SIG-M5 treated with dmso at 0.1 percent for 504 hours (cell line): ENCODE data around the gene PUS3.
A peak's percentile ranks its signal among the peaks of the same experiment; 100 is the strongest.

Experiments used
- DNase-seq: peaks from one replicate; lab custom pipeline; 2025; ENCODE audit not compliant: unreplicated experiment; lab: John Stamatoyannopoulos, UW

The PUS3 gene

GRCh38 chr11:125941619-125942611 is 38.9 kb upstream of the PUS3 start:
- no peak for DNase-seq

GRCh38 chr11:125941267-125941618 is 38.2 kb upstream of the PUS3 start:
- DNase-seq, result no peak

GRCh38 chr11:125940145-125940544 is 37.1 kb upstream of the PUS3 start:
- no peak for DNase-seq

DNA sequence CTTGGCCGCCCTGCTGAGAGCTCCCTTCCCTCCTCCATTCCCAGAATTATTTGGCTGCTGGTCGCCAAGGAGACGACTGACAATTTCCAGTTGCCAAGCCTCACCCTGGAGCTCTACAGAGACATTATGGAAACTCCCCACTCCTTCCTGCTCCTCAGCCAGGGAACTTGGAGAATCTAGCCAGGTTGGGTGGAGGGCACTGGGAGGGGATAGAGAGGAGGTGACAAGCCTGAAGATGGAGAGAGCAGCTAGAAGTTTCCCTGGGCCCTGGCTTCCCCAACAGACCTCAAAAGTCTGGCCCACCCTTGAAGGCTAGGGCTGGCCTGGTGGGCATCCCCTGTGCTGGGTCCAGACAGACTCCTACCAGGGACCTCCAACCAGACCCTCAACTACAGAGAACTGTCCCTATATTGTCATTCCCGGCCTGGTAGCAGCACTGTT is 36.1 kb upstream of the PUS3 start:
- no peak for DNase-seq

- DNase-seq, result no peak
Measured at GRCh38 chr11:125938418-125938817, 35.4 kb upstream of the PUS3 start.

GRCh38 chr11:125935618-125936199 is 32.7 kb upstream of the PUS3 start:
- no peak for DNase-seq

DNA sequence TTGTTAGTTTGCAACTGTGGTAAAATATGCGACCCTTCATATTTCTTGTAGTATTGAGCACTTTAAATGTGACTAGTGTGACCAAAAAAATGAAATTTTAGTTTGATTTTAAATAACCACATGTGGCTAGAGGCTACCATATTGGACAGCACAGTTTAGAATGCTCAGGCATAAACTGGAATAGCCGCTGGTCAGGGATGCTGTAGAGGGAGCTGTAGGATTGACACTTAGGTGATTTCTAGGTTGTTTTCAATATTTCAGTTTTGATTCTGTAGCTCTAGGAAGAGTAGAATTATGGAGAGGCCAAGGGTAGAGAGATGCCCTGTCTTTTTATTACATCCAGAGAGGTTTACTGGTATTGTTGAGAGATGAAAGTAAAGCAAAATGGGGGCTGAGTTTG is 32.0 kb upstream of the PUS3 start:
- no peak for DNase-seq

DNA sequence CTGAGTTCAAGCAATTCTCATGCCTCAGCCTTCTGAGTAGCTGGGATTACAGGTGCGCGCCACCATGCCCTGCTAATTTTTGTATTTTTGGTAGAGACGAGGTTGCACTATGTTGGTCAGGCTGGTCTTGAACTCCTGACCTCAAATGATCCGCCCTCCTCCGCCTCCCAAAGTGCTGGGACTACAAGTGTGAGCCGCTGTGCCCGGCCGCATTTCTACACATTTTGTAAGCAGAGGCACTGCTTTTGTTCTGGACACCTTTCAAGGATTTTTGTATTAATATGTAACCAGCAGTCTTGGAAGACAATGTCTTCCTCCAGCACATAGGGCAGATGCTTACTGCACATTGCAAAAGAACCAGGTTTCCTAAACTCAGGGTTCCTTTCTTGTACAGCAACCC is 31.5 kb upstream of the PUS3 start:
- DNase-seq, result no peak

- no peak for DNase-seq
Measured at GRCh38 chr11:125933030-125933813, 30.2 kb upstream of the PUS3 start.

DNA sequence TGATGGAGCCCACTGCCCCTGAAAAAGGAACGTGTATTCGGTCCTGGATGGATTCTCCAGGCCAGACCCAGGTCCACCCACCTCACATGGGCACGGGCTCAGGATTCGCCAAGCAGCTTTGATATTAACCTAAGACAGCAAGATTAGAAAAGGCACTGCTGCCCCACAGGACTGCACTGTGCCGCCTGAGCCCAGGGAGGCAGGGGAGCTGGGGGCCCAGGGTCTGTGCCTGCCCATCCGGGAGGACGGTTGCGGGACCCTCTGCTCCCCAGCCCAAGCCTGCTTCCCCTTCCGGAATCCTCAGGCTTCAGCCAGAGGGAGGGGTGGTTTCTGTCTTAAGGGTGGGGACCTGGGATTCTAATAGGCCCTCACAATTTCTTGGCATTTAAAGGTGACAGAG is 29.3 kb upstream of the PUS3 start:
- no peak for DNase-seq

DNA sequence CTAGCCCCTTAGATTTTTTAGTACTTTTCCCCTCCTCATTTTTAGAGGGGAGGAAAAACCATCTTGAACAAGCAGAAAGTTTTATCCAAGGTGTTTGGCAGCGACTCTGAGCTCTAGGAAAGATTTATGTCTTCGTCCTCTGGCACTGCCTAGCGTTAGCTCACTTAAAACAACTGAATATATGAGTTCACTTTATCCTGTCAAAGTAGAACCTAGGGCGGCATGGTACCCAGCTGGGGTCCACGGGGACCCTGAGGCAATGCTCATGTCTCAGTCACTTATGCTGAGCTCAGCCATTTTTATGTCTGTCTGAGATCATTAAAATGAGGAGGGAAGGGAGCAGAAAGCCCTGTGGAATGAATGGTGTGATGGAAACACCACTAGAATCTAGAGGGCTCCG is 28.7 kb upstream of the PUS3 start:
- DNase-seq, result no peak

DNA sequence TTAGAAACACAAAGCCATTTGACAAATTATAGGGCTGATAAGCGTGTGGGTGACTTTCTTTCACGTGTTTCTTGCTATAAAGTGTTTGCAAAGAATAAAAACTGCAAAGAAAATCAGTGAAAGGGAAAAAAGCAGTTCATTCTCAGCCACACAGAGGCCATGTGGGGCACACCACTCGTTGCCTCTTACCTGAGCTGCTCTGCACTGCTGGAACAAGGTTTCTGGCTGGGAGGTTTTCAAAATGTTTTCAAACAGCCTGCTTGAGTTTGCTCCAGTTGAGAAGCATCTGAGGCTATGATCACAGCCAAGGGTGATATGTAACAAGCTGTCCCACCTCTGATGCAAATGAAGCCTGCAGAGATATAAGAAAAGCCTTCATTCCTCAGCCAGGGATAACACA is 28.1 kb upstream of the PUS3 start:
- no peak for DNase-seq

- DNase-seq, result no peak
Measured at GRCh38 chr11:125930076-125930450, 27.1 kb upstream of the PUS3 start.

GRCh38 chr11:125929445-125930075 is 26.6 kb upstream of the PUS3 start:
- DNase-seq, result peak; percentile 20

DNA sequence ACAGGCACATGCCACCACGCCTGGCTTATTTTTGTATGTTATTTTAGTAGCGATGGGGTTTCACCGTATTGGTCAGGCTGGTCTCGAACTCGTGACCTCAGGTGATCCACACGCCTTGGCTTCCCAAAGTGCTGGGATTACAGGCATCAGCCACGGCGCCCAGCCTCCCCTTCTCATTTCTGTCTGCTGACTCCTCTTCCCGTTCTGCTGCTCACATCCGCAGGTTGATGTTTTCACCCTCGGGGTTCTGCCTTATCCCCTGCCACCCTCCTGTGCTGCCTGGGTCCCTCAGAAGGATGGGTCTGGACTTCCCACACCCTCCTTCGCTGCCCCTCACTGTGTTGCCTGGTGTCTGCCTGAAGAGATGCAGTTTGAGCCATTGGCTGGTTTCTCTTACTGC is 23.7 kb upstream of the PUS3 start:
- no peak for DNase-seq

GRCh38 chr11:125925804-125926203 is 22.8 kb upstream of the PUS3 start:
- DNase-seq, result no peak

GRCh38 chr11:125925247-125925740 is 22.3 kb upstream of the PUS3 start:
- DNase-seq, result no peak

DNA sequence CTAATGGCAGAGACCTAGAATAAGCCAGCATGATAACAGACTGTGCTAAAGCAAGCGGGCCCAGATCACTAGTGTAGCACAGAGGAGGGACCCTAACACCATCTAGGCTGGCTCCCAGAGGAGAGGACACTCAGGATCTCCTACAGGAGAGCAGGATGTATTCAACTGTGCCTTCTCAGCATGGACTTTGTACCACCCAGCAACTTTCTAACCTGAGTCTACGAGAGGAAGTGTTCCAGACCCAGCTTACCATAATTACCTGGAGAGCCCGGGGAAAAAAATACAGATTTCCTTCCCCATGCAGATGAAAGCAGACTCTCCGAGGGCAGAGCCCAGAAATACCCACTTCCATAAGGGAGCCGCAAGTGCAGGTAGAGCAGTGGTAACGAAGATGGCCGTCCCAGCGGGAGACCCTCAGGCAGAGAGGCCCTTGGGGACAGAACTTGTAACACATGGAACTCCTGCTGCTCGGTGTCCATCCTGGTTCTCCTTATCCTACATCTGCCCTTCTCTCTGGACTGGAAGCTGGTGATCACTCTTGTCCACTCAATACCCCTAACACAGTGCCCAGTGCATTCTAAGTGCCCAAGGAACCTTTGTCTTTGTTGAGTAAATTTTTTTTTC is 21.5 kb upstream of the PUS3 start:
- no peak for DNase-seq

DNA sequence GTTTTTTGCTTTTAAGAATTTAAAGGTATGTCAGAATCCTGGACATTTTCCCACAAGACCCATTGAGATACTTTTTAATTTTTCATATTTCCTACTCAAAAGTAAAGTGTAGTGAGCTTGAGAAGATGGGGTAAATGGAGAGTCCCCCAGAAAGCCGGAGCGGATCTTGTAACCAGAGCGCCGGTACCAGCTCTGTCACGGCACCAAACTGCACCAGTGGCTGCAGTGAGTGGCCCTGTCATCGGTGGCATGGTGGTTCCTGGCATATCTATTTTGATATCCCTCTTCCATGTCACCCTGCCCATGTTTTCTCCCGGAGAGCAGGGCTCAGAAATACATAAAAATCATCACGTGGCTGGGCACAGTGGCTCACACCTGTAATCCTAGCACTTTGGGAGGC is 20.6 kb upstream of the PUS3 start:
- DNase-seq, result no peak

- peak; percentile 58 for DNase-seq
Measured at GRCh38 chr11:125923012-125923579, 20.1 kb upstream of the PUS3 start.
